Stimulated activated CD4-positive, alpha-beta T cell treated with anti-CD3 and anti-CD28 coated beads, Interleukin-1b, Interleukin-23, amount 100 ng/mL, for 48 hours (primary cell): ENCODE measurements around the gene SPATA16.
"Not testable (repeated sequence)": the region's sequence is repeated elsewhere in the genome, so short reads cannot be mapped to it uniquely, and the experiment has no call there.

ENCODE experiments used
- DNase-seq: peaks from one replicate; pipeline ENCODE4 v3.0.0-alpha.2; 2020

Gene SPATA16

GRCh38 chr3:172938788-172939187 lies 202.2 kb downstream of the SPATA16 start:
- DNase-seq: no peak

- no peak for DNase-seq
Observed at GRCh38 chr3:172931746-172932285, 209.2 kb downstream of the SPATA16 start.

DNA sequence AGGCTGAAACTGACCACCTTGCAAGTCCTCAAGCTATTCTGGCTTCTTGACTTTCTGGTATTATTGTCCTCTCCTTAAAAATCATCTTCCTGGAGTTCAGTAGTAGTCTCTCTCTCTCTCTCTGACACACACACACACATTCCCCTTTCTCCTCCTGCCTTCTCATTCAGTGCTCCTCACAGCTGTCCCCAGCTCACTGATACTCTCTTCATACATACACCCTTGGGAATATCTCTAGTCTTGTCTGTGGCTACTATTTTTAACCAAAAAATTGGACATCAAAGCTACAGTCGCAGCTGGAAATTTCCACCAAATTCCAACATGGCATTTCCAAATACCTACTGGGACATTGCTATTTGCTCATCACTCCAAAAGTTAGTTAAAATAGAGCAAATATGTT lies 211.6 kb downstream of the SPATA16 start:
- no peak for DNase-seq

GRCh38 chr3:172924546-172924945 lies 216.5 kb downstream of the SPATA16 start:
- DNase-seq: no peak

DNA sequence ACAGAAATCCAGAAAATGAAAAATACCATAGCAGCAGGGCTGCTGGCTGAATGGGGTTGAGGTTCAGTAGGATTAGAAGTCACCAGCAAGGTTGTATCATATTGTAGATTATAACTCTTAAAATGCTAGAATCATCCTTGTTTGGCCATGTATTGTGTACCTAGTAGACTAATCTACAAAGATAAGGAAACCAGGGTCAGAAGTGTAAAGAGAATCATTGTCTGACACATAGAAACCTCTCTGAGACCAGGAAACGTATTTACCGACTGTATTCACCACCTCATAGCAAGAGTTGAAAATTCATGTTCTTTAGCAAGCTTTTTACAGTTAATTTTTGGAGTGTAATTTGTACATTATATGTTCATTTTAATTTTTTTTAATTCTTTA lies 221.7 kb downstream of the SPATA16 start:
- no peak for DNase-seq

GRCh38 chr3:172918568-172919296 lies 222.3 kb downstream of the SPATA16 start:
- DNase-seq: no peak

DNA sequence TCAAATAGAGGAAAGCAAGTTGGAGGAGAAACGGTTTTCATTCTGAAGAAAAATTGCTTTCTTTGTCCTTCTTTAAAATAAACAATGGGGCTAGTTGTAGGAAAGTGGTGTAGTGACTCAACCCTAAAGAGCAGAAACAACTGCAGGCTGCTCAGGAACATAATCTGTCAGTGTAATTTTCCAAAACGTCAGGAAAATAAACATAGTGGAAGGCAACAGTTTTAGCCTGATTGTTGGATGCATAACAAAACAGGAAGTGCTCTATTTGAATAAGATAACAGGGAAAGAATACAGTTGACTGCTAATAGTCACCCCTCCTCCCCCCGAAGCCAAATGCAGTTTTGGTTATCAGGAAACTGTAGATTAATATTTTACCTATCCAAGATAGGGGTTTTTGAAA lies 222.9 kb downstream of the SPATA16 start:
- no peak for DNase-seq

GRCh38 chr3:172915911-172916514 lies 225.0 kb downstream of the SPATA16 start:
- no peak for DNase-seq

GRCh38 chr3:172914854-172915253 lies 226.2 kb downstream of the SPATA16 start:
- no peak for DNase-seq

DNA sequence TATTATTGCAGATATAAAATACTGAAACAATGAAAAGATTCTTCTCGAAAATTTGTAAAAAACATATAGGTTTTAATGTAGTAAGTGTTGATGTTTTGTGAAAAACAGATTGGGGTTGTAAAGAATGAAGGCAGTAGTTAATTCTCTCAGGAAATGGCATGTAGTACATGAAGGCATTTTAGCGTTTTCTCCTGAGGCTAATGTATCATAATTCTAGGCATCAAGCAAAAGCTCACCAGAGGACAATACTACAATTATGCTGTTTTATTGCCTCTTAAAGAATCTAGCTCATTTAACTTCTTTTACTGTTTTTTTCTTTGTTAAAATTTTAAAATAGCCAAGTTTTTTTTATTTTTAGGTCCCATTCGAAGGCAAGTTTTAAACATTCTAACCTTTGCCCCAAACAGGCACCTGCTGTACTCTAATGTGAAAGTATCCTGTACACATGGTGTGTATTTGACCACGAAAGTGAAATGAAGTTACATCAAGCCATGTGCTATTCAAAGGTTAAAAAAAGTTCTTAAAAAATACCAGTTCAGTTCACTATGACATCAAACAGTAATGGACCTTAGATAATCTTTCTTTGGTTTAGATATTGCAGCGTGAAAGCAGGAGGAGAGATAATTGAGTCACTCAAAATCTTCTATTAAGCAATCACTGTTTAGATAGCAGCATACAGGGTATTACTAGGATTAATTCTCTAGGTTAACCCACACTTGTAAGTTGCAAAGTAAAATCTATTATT lies 227.0 kb downstream of the SPATA16 start:
- no peak for DNase-seq

- no peak for DNase-seq
Observed at GRCh38 chr3:172911142-172911541, 229.9 kb downstream of the SPATA16 start.

- DNase-seq: no peak
Observed at GRCh38 chr3:172908771-172909270, 232.2 kb downstream of the SPATA16 start.

GRCh38 chr3:172905451-172905850 lies 235.6 kb downstream of the SPATA16 start:
- DNase-seq: no peak

- no peak for DNase-seq
Observed at GRCh38 chr3:172904711-172905373, 236.2 kb downstream of the SPATA16 start.

DNA sequence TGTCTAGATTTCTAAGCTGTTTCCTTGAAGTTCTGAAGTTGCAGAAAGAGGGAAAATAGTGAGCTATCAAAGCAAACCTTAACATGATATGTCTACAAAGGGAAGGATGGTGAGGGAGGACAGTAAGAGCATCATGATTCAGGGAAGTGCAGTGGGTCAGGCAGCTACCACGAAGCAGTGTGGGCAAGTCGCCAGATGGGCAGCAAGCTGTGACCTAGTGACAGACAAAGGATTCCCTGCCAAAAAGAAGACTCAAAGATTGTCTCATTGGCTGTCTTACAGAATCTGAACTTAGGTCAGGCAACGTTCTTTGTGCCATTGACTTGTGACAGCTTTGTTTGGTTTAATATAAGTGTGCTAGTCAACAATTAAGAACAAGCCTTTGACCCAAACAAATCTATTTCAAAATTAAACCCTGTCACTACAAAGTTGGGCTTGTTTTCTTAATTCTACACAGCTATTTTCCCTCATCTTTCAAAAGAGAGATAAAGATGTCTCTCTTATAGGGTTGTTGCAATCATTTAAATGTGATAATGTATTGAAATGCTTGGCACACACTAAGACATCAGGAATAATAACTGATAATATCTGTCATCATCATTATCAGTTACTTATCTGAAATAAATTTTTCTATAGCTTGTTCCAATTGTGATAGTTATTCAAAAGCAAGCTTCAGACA lies 237.3 kb downstream of the SPATA16 start:
- no peak for DNase-seq

DNA sequence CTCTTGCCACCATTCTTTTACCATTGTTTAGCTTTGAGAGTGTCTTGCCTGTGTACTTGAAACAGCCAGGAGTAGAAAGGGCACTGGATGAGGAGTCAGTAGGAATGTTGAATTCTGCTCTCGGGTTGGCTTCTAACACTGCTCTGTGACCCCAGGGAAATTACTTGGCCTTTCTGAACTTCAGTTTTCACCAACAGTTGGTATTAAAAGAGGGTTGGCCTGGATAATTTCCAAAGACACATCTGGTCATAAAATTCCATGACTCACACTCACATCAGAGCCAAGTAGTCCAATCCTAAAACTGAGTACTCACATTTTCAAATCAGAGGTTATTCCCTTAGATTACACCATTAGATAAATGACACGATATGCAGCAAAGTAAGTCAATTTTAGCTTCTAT lies 248.9 kb downstream of the SPATA16 start:
- no peak for DNase-seq

- no peak for DNase-seq
Observed at GRCh38 chr3:172885704-172886103, 255.3 kb downstream of the SPATA16 start.

- DNase-seq: no peak
Observed at GRCh38 chr3:172882563-172882962, 258.5 kb downstream of the SPATA16 start.

DNA sequence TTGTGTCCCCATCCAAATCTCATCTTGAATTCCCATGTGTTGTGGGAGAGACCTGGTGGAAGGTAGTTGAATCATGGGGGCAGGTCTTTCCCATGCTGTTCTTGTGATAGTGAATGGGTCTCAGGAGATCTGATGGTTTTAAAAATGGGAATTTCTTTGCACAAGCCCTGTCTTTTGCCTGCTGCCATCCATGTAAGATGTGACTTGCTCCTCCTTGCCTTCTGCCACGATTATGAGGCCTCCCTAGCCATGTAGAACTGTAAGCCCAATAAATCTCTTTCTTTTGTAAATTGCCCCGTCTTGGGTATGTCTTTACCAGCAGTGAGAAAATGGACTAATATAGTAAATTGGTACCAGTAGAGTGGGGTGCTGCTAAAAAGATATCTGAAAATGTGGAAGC lies 261.7 kb downstream of the SPATA16 start:
- DNase-seq: not testable (repeated sequence)

GRCh38 chr3:172877011-172877410 lies 264.0 kb downstream of the SPATA16 start:
- no peak for DNase-seq

DNA sequence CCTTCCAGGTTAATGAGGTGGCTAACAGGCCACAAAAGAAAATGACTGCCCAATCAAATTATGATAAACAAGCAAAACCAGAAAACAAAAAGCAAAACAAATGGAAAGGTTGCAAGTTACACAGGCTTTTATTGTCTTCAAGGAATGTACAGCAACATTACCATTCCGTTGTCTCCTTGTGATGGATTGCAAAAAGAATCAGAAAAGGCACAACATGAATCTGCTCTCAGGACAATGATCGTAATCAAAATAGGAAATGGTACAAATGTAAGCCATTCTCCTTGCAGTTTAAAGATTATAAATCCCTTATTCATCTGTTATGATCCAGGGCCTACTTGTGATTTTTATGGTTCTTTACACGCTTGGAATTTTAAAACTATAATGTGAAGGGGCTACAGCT lies 264.7 kb downstream of the SPATA16 start:
- DNase-seq: no peak

GRCh38 chr3:172875039-172875438 lies 266.0 kb downstream of the SPATA16 start:
- no peak for DNase-seq
